Measurements from ENCODE around the gene MAML2. TPM values are rescaled to one million over a fixed set of nuclear protein-coding genes. Genes with fewer than 3 reads are reported as not detected.

MAML2 gene
- total RNA-seq, 2 experiments from 2014 or later = 11.8 to 12.5 TPM

DNA sequence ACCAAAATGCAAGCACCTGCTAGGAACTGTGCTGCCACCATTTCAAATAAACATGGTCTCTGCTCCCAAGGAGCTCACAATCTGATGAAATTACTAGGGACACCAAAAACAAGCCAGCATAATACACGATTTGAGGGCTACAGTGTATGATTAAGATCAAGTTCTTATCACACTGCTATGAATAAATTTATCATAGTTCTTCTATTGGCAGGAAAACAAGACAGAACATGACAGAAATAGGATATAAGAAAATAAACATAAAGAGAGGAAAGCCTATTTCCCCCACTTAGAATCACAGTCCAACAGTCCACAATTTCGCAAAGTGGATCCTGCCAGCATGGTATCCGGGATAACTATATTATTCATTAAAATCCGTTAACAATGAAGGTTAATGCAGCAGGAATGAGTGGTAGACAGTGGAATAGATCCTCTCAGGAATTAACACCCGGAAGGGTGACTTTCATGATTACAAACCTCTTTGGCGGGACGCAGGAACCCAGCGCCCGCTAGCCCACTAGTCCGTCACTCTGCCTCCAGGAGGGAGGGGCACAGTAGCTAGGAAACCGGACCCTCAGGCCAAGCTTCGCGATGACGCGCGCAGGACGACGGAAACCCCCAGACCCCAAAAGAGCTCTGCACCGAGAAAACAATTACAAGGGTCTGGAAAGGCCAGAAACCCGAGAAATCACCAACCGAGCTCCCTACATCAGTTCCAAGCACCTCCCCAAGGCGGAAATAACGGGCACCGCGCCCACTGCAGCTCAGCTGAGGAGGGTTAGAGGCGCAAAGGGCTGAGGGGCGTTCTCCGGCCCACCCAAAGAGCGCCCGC lies 46.1 kb upstream of the MAML2 start:
- peaks cover 4% of the 10 kb centered on the region for H3K9me3 Mint-ChIP-seq
- ChIA-PET POLR2A (interaction anchor here (0.7 to 2.1 kb wide), 8 partner anchors 46 to 599 kb away, joined by 3 to 6 read pairs (median 4); partner anchors contain the start of genes CEP57, FAM76B and MAML2), CTCF (interaction anchor here (1.0 to 3.2 kb wide), 11 partner anchors 18 to 553 kb away, joined by 3 to 26 read pairs (median 4); partner anchors contain the start of gene MAML2)
- peak; percentile 52 for ATAC-seq
- peak overlapping the region; percentile 96 for H3K27ac Mint-ChIP-seq
- H3K36me3 Mint-ChIP-seq (ENCODE audit: low read depth) = peaks cover 34% of the 10 kb centered on the region
- TF ChIP-seq, protein P1, sequence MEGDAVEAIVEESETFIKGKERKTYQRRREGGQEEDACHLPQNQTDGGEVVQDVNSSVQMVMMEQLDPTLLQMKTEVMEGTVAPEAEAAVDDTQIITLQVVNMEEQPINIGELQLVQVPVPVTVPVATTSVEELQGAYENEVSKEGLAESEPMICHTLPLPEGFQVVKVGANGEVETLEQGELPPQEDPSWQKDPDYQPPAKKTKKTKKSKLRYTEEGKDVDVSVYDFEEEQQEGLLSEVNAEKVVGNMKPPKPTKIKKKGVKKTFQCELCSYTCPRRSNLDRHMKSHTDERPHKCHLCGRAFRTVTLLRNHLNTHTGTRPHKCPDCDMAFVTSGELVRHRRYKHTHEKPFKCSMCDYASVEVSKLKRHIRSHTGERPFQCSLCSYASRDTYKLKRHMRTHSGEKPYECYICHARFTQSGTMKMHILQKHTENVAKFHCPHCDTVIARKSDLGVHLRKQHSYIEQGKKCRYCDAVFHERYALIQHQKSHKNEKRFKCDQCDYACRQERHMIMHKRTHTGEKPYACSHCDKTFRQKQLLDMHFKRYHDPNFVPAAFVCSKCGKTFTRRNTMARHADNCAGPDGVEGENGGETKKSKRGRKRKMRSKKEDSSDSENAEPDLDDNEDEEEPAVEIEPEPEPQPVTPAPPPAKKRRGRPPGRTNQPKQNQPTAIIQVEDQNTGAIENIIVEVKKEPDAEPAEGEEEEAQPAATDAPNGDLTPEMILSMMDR (IDR thresholded peaks at IDR 0.05) = no peak
- intact Hi-C loops (cut with micrococcal nuclease) = no loop called here
- no peaks in the 10 kb centered on the region for H3K27me3 Mint-ChIP-seq
- H3K4me1 Mint-ChIP-seq (ENCODE audit: low read depth) = peaks cover 53% of the 10 kb centered on the region
- no peak for DNase-seq
- peak overlapping the region; percentile 89 for H3K4me3 Mint-ChIP-seq

DNA sequence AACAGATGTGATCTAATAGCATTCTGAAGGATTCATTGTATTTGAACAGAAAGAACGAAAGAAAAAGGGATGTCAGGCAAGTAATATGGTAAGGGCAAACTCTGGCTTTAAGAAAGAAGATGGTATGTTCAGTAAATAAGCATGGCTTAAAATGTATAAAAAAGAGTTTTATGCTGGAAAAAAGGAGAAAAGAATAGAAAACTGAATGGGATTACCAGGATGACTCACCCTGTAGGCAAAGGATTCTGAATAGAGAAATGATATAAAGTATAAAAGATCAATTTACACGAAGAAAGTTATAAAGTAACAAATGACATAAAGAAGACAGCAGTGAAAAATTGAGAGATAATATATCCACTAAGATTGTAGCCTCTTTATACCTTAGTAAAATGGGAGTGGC lies 42.2 kb upstream of the MAML2 start:
- intact Hi-C loops (cut with micrococcal nuclease) = no loop called here
- ChIA-PET POLR2A (no interaction called here), CTCF (interaction anchor here (1.2 kb wide), 1 partner anchor 14 kb away, joined by 3 read pairs; no protein-coding TSS in a partner anchor)
- Mint-ChIP-seq H3K27ac (peak overlapping the region; percentile 9), H3K36me3 (ENCODE audit: low read depth) (peaks cover 31% of the 10 kb centered on the region), H3K4me3 (no peak overlapping the region), H3K9me3 (no peaks in the 10 kb centered on the region), H3K27me3 (no peaks in the 10 kb centered on the region), H3K4me1 (ENCODE audit: low read depth) (peaks cover 37% of the 10 kb centered on the region)
- no peak for DNase-seq
- no peak for ATAC-seq
- TF ChIP-seq, protein P1 (IDR thresholded peaks at IDR 0.05) = no peak

DNA sequence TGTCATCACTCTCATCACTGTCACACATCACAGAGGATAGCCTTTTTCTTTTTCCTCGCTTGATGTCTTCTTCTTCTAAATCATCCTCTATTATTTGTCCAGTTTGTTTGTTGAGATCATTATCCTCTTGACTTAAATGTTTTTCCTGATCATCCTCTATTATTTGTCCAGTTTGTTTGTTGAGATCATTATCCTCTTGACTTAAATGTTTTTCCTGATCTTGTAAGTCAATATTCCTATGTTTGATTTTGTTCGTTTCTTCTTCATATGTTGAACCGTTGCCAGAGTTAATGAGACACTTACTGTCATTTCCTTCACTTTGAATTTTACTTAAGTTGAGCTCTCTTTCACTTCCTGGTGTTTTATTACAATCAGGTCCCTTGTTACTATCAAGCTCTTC lies 41.2 kb upstream of the MAML2 start:
- H3K9me3 Mint-ChIP-seq = no peaks in the 10 kb centered on the region
- intact Hi-C loops (cut with micrococcal nuclease) = no loop called here
- ATAC-seq = no peak
- H3K36me3 Mint-ChIP-seq (ENCODE audit: low read depth) = peaks cover 31% of the 10 kb centered on the region
- peaks cover 37% of the 10 kb centered on the region for H3K4me1 Mint-ChIP-seq (ENCODE audit: low read depth)
- no peak for DNase-seq
- H3K4me3 Mint-ChIP-seq = no peak overlapping the region
- CTCF ChIA-PET = interaction anchor here (1.2 to 1.5 kb wide), 2 partner anchors 10 to 13 kb away, joined by 3 to 6 read pairs; no protein-coding TSS in a partner anchor
- POLR2A ChIA-PET = no interaction called here
- no peaks in the 10 kb centered on the region for H3K27me3 Mint-ChIP-seq
- TF ChIP-seq, protein P1 (IDR thresholded peaks at IDR 0.05) = no peak
- H3K27ac Mint-ChIP-seq = peak overlapping the region; percentile 50

DNA sequence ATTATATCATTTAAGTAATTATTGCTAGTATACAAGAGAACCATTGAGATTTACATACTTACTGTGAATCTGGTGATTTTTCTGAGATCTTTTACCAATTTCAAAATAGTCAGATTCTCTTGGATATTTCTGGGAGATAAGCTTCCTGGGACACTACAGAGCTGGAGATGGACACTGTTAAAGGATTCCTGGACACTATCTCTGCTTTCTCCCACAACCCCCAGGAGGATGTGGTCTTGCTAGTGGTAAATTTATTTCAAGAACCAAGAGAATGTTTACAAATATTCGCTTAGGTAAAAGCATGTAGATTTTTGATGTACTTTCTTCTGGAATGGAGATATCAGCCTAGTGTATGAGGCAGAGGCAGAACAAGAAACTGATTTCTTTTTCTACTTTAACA lies 33.8 kb upstream of the MAML2 start:
- Mint-ChIP-seq H3K9me3 (no peaks in the 10 kb centered on the region), H3K4me1 (ENCODE audit: low read depth) (peaks cover 4% of the 10 kb centered on the region), H3K4me3 (no peak overlapping the region), H3K36me3 (ENCODE audit: low read depth) (peaks cover 26% of the 10 kb centered on the region), H3K27me3 (no peaks in the 10 kb centered on the region), H3K27ac (no peak overlapping the region)
- TF ChIP-seq, protein P1 (IDR thresholded peaks at IDR 0.05) = no peak
- ChIA-PET POLR2A (no interaction called here), CTCF (no interaction called here)
- DNase-seq = no peak
- ATAC-seq = no peak
- intact Hi-C loops (cut with micrococcal nuclease) = no loop called here

DNA sequence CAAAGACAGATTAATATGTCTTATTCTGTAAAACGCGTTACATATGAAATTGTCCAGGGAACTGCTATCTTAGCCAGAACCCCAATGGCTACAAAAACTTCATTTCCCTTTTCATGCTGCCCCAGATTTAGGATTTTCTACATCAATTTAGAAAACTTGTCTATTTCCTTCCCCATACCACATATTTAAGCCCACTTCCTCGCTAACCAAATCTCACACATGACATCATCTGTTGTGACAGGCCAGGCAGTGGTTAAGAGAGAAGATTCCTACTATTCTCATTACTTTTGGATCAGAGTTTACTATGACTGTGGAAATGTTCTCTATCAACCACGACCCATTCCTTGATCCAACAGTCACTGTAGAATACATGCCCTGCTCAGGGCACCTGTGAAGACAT lies 30.8 kb upstream of the MAML2 start:
- Mint-ChIP-seq H3K4me3 (no peak overlapping the region), H3K9me3 (no peaks in the 10 kb centered on the region), H3K36me3 (ENCODE audit: low read depth) (peaks cover 23% of the 10 kb centered on the region), H3K27ac (no peak overlapping the region), H3K27me3 (no peaks in the 10 kb centered on the region), H3K4me1 (ENCODE audit: low read depth) (peaks cover 4% of the 10 kb centered on the region)
- ChIA-PET POLR2A (no interaction called here), CTCF (no interaction called here)
- intact Hi-C loops (cut with micrococcal nuclease) = no loop called here
- ATAC-seq (no peak), DNase-seq (no peak)
- TF ChIP-seq, protein P1 (IDR thresholded peaks at IDR 0.05) = no peak

Data from activated CD8-positive, alpha-beta T cell treated with anti-CD3 and anti-CD28 coated beads for 36 hours (primary cell).